Measurements from ENCODE around the gene GPR137.
A peak's percentile ranks its signal among the peaks of the same experiment; 100 is the strongest.

DNA sequence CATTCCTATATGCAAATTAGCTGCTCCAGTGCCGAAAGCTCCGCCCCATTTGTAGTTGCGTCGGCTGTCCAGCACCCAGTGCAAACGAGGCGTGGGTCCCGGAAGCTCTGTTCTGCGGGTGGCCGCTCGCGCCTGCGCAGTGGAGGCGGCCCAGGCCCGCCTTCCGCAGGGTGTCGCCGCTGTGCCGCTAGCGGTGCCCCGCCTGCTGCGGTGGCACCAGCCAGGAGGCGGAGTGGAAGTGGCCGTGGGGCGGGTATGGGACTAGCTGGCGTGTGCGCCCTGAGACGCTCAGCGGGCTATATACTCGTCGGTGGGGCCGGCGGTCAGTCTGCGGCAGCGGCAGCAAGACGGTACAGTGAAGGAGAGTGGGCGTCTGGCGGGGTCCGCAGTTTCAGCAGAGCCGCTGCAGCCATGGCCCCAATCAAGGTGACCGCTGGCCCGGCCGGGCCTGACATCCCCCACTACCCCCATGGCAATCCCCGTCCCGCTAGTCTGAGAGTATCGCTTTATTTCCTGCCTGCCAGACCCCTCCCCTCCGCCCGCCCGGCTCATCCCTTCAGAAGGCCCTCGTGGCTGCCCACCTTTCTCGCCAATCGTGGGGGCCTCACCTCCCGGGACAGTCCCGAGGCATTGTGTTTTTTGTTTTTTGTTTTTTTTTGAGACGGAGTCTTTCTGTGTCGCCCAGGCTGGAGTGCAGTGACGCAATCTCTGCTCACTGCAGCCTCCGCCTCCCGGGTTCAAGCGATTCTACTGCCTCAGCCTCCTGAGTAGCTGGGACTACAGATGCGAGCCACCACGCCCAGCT lies 32.5 kb downstream of the GPR137 start, which contains the start of gene PRDX5:
- TF ChIP-seq POLR2A (IDR thresholded peaks at IDR 0.05), result peak in 2 of 4 donors; percentile 46 to 65
- TF ChIP-seq, protein P1, sequence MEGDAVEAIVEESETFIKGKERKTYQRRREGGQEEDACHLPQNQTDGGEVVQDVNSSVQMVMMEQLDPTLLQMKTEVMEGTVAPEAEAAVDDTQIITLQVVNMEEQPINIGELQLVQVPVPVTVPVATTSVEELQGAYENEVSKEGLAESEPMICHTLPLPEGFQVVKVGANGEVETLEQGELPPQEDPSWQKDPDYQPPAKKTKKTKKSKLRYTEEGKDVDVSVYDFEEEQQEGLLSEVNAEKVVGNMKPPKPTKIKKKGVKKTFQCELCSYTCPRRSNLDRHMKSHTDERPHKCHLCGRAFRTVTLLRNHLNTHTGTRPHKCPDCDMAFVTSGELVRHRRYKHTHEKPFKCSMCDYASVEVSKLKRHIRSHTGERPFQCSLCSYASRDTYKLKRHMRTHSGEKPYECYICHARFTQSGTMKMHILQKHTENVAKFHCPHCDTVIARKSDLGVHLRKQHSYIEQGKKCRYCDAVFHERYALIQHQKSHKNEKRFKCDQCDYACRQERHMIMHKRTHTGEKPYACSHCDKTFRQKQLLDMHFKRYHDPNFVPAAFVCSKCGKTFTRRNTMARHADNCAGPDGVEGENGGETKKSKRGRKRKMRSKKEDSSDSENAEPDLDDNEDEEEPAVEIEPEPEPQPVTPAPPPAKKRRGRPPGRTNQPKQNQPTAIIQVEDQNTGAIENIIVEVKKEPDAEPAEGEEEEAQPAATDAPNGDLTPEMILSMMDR (IDR thresholded peaks at IDR 0.05), result peak in 3 of 7 experiments; percentile 28 to 77 (median 57)

Data from stomach (tissue), 4 donors.